HCT116 (cell line): ENCODE data around the gene SLCO1B3. TPM values are rescaled to one million over a fixed set of nuclear protein-coding genes. Genes with fewer than 3 reads are reported as not detected.

Experiments used
- ATAC-seq: fragments of 200-7000 bp; cut with Tn5 transposase; 2 replicates; pipeline ENCODE4 v1.9.1; 2020; ENCODE audit warnings: mild to moderate bottlenecking, moderate library complexity
- BruUV-seq: library from RNA; stranded (reverse); fragments of 400-500 nt; replicated peaks from 2 replicates; lab custom pipeline; 2021; lab: Mats Ljungman, UMichigan
- CTCF ChIA-PET: fragments of 300-600 bp; sonication (Branson Sonifier 250); formaldehyde crosslinking; loops from one replicate; lab custom pipeline; 2021; ENCODE audit warnings: antibody characterized with exemption; lab: Charles Lee
- POLR2A ChIA-PET: fragments of 300-600, 350-600 bp; sonication (Branson Sonifier 250); formaldehyde crosslinking; loops from one replicate; lab custom pipeline; 2021; ENCODE audit warnings: antibody characterized with exemption; lab: Charles Lee
- RAD21 ChIA-PET, 2 experiments: fragments of 300-600 bp; sonication (Branson Sonifier 250); formaldehyde crosslinking; loops; one replicate each; lab custom pipeline; 2023; ENCODE audit warnings: low total read pairs in 2 of 2; ENCODE audit not compliant: uncharacterized antibody in 2 of 2, unreplicated experiment in 2 of 2, low non-redundant PET in 1 of 2; lab: Charles Lee
- DNase-seq: peaks from one replicate; pipeline ENCODE4 v3.0.0-alpha.2; 2010; ENCODE audit warnings: low read depth, low spot score
- H2AFZ ChIP-seq: fragments of 200-600 bp; shearing (Covaris generic), sonication (generic); 2 replicates; pipeline ENCODE4 v1.6.1; 2017; ENCODE audit warnings: low read depth, mixed run types, mixed read lengths, antibody characterized with exemption, low read length; ENCODE audit not compliant: poor library complexity, severe bottlenecking
- H3K27ac ChIP-seq: 2 replicates; pipeline ENCODE4 v1.5.1; 2012; ENCODE audit warnings: low read depth, low read length
- H3K27me3 ChIP-seq: fragments of 200-600 bp; sonication (generic); 2 replicates; pipeline ENCODE4 v1.6.1; 2016; ENCODE audit warnings: mixed run types, low read length, mixed read lengths; ENCODE audit not compliant: insufficient read depth
- H3K36me3 ChIP-seq, 2 experiments: fragments of 200-500 bp in 1 of 2; fragments of 200-600 bp in 1 of 2; sonication (Bioruptor generic) in 1 of 2; sonication (generic) in 1 of 2; 2 replicates each; pipeline versions ENCODE4 v1.5.1 to v1.6.1; 2014 to 2016; ENCODE audit warnings: low read length in 2 of 2, inconsistent platforms in 1 of 2, mixed read lengths in 1 of 2, mixed run types in 1 of 2; ENCODE audit not compliant: insufficient read depth in 2 of 2, control insufficient read depth in 1 of 2
- H3K4me1 ChIP-seq, 2 experiments: fragments of 200-600 bp in 1 of 2; sonication (generic) in 1 of 2; 2 replicates each; pipeline versions ENCODE4 v1.5.1 to v1.6.1; 2012 to 2017; ENCODE audit warnings: low read length in 2 of 2, inconsistent platforms in 1 of 2, mild to moderate bottlenecking in 1 of 2, mixed read lengths in 1 of 2, mixed run types in 1 of 2, moderate library complexity in 1 of 2; ENCODE audit not compliant: insufficient read depth in 2 of 2, control insufficient read depth in 1 of 2
- H3K4me2 ChIP-seq: fragments of 200-600 bp; sonication (generic); 2 replicates; pipeline ENCODE4 v1.6.1; 2017; ENCODE audit warnings: mixed run types, low read length, mixed read lengths
- H3K4me3 ChIP-seq, 2 experiments: fragments of 200-600 bp in 1 of 2; sonication (generic) in 1 of 2; replicated peaks in 1 of 2; 2 replicates each; pipeline ENCODE4 v1.5.1; 2011 to 2016; ENCODE audit warnings: low read length in 2 of 2, control low read depth in 1 of 2, low read depth in 1 of 2, mild to moderate bottlenecking in 1 of 2, mixed read lengths in 1 of 2, mixed run types in 1 of 2
- H3K79me2 ChIP-seq: fragments of 200-600 bp; sonication (generic); 2 replicates; pipeline ENCODE4 v1.6.1; 2017; ENCODE audit warnings: mild to moderate bottlenecking, mixed run types, low read length, moderate library complexity, mixed read lengths; ENCODE audit not compliant: insufficient read depth
- H3K9ac ChIP-seq: fragments of 200-600 bp; sonication (generic); 2 replicates; pipeline ENCODE4 v1.6.1; 2016; ENCODE audit warnings: low read length, mixed read lengths
- H3K9me2 ChIP-seq: fragments of 200-600 bp; sonication (generic), shearing (Covaris generic); 2 replicates; pipeline ENCODE4 v1.6.1; 2017; ENCODE audit warnings: mixed run types, mild to moderate bottlenecking, moderate library complexity; ENCODE audit not compliant: insufficient read depth
- H3K9me3 ChIP-seq, 2 experiments: fragments of 200-500 bp in 1 of 2; fragments of 200-600 bp in 1 of 2; sonication (Bioruptor generic) in 1 of 2; sonication (generic) in 1 of 2; 2 replicates each; pipeline ENCODE4 v1.6.1; 2014 to 2017; ENCODE audit warnings: low read length in 2 of 2, mixed read lengths in 2 of 2, inconsistent platforms in 1 of 2, low read depth in 1 of 2, mild to moderate bottlenecking in 1 of 2, mixed run types in 1 of 2, moderate library complexity in 1 of 2; ENCODE audit not compliant: control insufficient read depth in 1 of 2, insufficient read depth in 1 of 2
- H4K20me1 ChIP-seq: fragments of 200-600 bp; sonication (generic), shearing (Covaris generic); 2 replicates; pipeline ENCODE4 v1.6.1; 2017; ENCODE audit warnings: mixed run types, mild to moderate bottlenecking, moderate library complexity; ENCODE audit not compliant: insufficient read depth
- CBX3 ChIP-seq: IDR thresholded peaks from 2 replicates; pipeline ENCODE4 v1.6.1; 2012; ENCODE audit warnings: low read depth
- CEBPB ChIP-seq: IDR thresholded peaks from 2 replicates; pipeline ENCODE4 v1.6.1; 2012; ENCODE audit warnings: low read depth
- ELF1 ChIP-seq: IDR thresholded peaks from 2 replicates; pipeline ENCODE4 v1.6.1; 2012; ENCODE audit warnings: low read depth, borderline replicate concordance
- EZH2 ChIP-seq: fragments of 200-600 bp; sonication (generic); IDR thresholded peaks from 2 replicates; pipeline ENCODE4 v1.6.1; 2017; ENCODE audit warnings: antibody characterized with exemption, mixed run types
- FOSL1 ChIP-seq: IDR thresholded peaks from 2 replicates; pipeline ENCODE4 v1.6.1; 2012; ENCODE audit warnings: low read depth
- JUND ChIP-seq: IDR thresholded peaks from 2 replicates; pipeline ENCODE4 v1.6.1; 2012
- MAX ChIP-seq: IDR thresholded peaks from 2 replicates; pipeline ENCODE4 v1.6.1; 2012
- SIN3A ChIP-seq: IDR thresholded peaks from 2 replicates; pipeline ENCODE4 v1.6.1; 2012; ENCODE audit warnings: low read depth
- SP1 ChIP-seq: IDR thresholded peaks from 2 replicates; pipeline ENCODE4 v1.6.1; 2012; ENCODE audit warnings: low read depth
- TCF7L2 ChIP-seq: IDR thresholded peaks from 2 replicates; pipeline ENCODE4 v1.7.0; 2011; ENCODE audit warnings: borderline replicate concordance, inconsistent platforms; ENCODE audit not compliant: insufficient read depth, insufficient read length; ENCODE audit errors: extremely low read depth
- ZFX ChIP-seq: fragments of 450-650 bp; IDR thresholded peaks from 2 replicates; pipeline ENCODE4 v1.6.1; 2017
- ZNF274 ChIP-seq: fragments of 200-500 bp; sonication (Bioruptor generic); IDR thresholded peaks from 2 replicates; pipeline ENCODE4 v1.6.1; 2014; ENCODE audit warnings: mild to moderate bottlenecking, low read depth, low read length, inconsistent platforms
- intact Hi-C: fragments of 100-400 bp; cut with micrococcal nuclease; formaldehyde crosslinking; loops from 2 replicates; pipeline ENCODE4 v1.10.0; 2022
- total RNA-seq: library from RNA; stranded (reverse); gene quantifications from one replicate; pipeline ENCODE4 v1.2.1, GENCODE V29; 2021; ENCODE audit not compliant: unreplicated experiment
- TF ChIP-seq, protein P1 (sequence below): IDR thresholded peaks from 2 replicates; pipeline ENCODE4 v1.6.1; 2011; ENCODE audit warnings: mild to moderate bottlenecking, low read length, moderate library complexity; ENCODE audit not compliant: insufficient replicate concordance; ENCODE audit errors: extremely low read depth
- TF ChIP-seq, protein P2 (sequence below), 3 experiments: fragments of 200-600 bp in 1 of 3; sonication (generic) in 1 of 3; IDR thresholded peaks in 2 of 3; conservative IDR thresholded peaks in 1 of 3; 2 replicates each; pipeline ENCODE4 v1.5.1; 2012 to 2017; ENCODE audit warnings: low read depth in 2 of 3, low read length in 2 of 3, antibody characterized with exemption in 1 of 3, borderline replicate concordance in 1 of 3, control low read depth in 1 of 3, mild to moderate bottlenecking in 1 of 3, mixed read lengths in 1 of 3, mixed run types in 1 of 3, moderate library complexity in 1 of 3; ENCODE audit not compliant: insufficient read depth in 1 of 3
- TF ChIP-seq, protein P3 (sequence below): IDR thresholded peaks from 2 replicates; pipeline ENCODE4 v1.6.1; 2012

The SLCO1B3 gene
- total RNA-seq, 1 experiment from 2014 or later, result 5.4 TPM

- ATAC-seq, result no peak
- Histone ChIP-seq H4K20me1 (no peaks in the 10 kb centered on the region; the same call in 1 of the 2 replicates), H3K4me2 (no peak overlapping the region), H3K36me3 (no peaks in the 10 kb centered on the region), H3K27ac (no peak overlapping the region), H3K9me3 (no peaks in the 10 kb centered on the region), H3K4me1 (no peaks in the 10 kb centered on the region), H3K4me3 (no peak overlapping the region), H3K27me3 (no peaks in the 10 kb centered on the region), H3K9me2 (no peaks in the 10 kb centered on the region), H3K9ac (no peak overlapping the region), H2AFZ (no peak overlapping the region)
- ChIA-PET CTCF (no interaction called here), POLR2A (no interaction called here), RAD21 (no interaction called here)
- intact Hi-C loops, result no loop called here
- no TSS peak for BruUV-seq
- no peak for DNase-seq
- TF ChIP-seq, protein P1, sequence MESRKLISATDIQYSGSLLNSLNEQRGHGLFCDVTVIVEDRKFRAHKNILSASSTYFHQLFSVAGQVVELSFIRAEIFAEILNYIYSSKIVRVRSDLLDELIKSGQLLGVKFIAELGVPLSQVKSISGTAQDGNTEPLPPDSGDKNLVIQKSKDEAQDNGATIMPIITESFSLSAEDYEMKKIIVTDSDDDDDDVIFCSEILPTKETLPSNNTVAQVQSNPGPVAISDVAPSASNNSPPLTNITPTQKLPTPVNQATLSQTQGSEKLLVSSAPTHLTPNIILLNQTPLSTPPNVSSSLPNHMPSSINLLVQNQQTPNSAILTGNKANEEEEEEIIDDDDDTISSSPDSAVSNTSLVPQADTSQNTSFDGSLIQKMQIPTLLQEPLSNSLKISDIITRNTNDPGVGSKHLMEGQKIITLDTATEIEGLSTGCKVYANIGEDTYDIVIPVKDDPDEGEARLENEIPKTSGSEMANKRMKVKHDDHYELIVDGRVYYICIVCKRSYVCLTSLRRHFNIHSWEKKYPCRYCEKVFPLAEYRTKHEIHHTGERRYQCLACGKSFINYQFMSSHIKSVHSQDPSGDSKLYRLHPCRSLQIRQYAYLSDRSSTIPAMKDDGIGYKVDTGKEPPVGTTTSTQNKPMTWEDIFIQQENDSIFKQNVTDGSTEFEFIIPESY, result no peak
- TF ChIP-seq ZNF274 (no peak), SP1 (no peak), TCF7L2 (no peak), EZH2 (no peak), CBX3 (no peak), SIN3A (no peak), JUND (no peak), FOSL1 (no peak), MAX (no peak), ZFX (no peak), CEBPB (no peak), ELF1 (no peak)
- TF ChIP-seq, protein P2, sequence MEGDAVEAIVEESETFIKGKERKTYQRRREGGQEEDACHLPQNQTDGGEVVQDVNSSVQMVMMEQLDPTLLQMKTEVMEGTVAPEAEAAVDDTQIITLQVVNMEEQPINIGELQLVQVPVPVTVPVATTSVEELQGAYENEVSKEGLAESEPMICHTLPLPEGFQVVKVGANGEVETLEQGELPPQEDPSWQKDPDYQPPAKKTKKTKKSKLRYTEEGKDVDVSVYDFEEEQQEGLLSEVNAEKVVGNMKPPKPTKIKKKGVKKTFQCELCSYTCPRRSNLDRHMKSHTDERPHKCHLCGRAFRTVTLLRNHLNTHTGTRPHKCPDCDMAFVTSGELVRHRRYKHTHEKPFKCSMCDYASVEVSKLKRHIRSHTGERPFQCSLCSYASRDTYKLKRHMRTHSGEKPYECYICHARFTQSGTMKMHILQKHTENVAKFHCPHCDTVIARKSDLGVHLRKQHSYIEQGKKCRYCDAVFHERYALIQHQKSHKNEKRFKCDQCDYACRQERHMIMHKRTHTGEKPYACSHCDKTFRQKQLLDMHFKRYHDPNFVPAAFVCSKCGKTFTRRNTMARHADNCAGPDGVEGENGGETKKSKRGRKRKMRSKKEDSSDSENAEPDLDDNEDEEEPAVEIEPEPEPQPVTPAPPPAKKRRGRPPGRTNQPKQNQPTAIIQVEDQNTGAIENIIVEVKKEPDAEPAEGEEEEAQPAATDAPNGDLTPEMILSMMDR (IDR thresholded peaks at IDR 0.05 in 2 of 3, conservative IDR thresholded peaks at IDR 0.05 in 1 of 3; ENCODE audit: borderline replicate concordance in 1 of 3, insufficient read depth in 1 of 3, low read depth in 2 of 3, low read length in 2 of 3), result no peak
- TF ChIP-seq, protein P3, sequence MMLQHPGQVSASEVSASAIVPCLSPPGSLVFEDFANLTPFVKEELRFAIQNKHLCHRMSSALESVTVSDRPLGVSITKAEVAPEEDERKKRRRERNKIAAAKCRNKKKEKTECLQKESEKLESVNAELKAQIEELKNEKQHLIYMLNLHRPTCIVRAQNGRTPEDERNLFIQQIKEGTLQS, result no peak
- TF ChIP-seq, all 23 proteins: peak for 0
- no peaks in the 10 kb centered on the region for H3K79me2 ChIP-seq
These were observed 153.3 kb downstream of the SLCO1B3 start for GRCh38 chr12:20963762-20964161.

Other genes starting within 250 kb of the SLCO1B3 start
- gene SLCO1C1, start 115.4 kb upstream of the SLCO1B3 start, total RNA-seq, result not detected